Fibroblast of pulmonary artery (primary cell): ENCODE measurements around the gene S100A1.

Experiments
- DNase-seq: peaks from one replicate; pipeline ENCODE4 v3.0.0-alpha.2; 2010; ENCODE audit warnings: low read depth
- H3K4me3 ChIP-seq: replicated peaks from 2 replicates; pipeline ENCODE4 v1.5.1; 2011; ENCODE audit warnings: low read depth, mild to moderate bottlenecking, control low read depth, low read length, moderate library complexity
- TF ChIP-seq, protein P1 (sequence below): IDR thresholded peaks from 2 replicates; pipeline ENCODE4 v1.5.1; 2011; ENCODE audit warnings: mild to moderate bottlenecking, control low read depth, low read length, inconsistent platforms; ENCODE audit errors: missing control alignments

The S100A1 gene

DNA sequence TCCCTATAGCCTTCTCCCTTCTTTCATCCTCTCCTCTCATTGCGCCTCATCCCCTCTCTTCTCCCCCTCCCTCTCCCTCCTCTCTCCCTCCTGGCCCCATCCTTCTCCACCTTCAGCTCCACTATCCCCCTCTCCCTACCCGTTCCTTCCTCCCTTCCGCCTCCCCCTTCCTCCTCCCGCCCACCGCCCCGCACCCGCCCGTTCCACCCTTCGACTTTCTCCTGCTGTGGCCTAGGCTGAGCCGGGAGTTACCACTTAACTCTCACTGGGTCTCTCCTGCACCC, 51.8 kb downstream of the S100A1 start:
- DNase-seq = peak; percentile 6
- peak overlapping the region; percentile 67 for H3K4me3 ChIP-seq
- TF ChIP-seq, protein P1, sequence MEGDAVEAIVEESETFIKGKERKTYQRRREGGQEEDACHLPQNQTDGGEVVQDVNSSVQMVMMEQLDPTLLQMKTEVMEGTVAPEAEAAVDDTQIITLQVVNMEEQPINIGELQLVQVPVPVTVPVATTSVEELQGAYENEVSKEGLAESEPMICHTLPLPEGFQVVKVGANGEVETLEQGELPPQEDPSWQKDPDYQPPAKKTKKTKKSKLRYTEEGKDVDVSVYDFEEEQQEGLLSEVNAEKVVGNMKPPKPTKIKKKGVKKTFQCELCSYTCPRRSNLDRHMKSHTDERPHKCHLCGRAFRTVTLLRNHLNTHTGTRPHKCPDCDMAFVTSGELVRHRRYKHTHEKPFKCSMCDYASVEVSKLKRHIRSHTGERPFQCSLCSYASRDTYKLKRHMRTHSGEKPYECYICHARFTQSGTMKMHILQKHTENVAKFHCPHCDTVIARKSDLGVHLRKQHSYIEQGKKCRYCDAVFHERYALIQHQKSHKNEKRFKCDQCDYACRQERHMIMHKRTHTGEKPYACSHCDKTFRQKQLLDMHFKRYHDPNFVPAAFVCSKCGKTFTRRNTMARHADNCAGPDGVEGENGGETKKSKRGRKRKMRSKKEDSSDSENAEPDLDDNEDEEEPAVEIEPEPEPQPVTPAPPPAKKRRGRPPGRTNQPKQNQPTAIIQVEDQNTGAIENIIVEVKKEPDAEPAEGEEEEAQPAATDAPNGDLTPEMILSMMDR = no peak
